OCI-LY7 (cell line): ENCODE results near the gene CDC42EP1.

Experiments used
- EZH2phosphoT487 ChIP-seq: fragments of 200-600 bp; sonication (generic); IDR thresholded peaks from 2 replicates; pipeline ENCODE4 v1.6.1; 2018; ENCODE audit warnings: low read depth, borderline replicate concordance, mild to moderate bottlenecking, mixed run types, antibody characterized with exemption, low read length, moderate library complexity, mixed read lengths
- TF ChIP-seq, protein P1 (sequence below): fragments of 200-600 bp; sonication (generic); conservative IDR thresholded peaks from 2 replicates; pipeline ENCODE4 v1.5.1; 2014; ENCODE audit warnings: mild to moderate bottlenecking, antibody characterized with exemption, low read length, moderate library complexity, mixed read lengths

GRCh38 chr22:37607935-37608476, 47.7 kb downstream of the CDC42EP1 start:
- TF ChIP-seq, protein P1, sequence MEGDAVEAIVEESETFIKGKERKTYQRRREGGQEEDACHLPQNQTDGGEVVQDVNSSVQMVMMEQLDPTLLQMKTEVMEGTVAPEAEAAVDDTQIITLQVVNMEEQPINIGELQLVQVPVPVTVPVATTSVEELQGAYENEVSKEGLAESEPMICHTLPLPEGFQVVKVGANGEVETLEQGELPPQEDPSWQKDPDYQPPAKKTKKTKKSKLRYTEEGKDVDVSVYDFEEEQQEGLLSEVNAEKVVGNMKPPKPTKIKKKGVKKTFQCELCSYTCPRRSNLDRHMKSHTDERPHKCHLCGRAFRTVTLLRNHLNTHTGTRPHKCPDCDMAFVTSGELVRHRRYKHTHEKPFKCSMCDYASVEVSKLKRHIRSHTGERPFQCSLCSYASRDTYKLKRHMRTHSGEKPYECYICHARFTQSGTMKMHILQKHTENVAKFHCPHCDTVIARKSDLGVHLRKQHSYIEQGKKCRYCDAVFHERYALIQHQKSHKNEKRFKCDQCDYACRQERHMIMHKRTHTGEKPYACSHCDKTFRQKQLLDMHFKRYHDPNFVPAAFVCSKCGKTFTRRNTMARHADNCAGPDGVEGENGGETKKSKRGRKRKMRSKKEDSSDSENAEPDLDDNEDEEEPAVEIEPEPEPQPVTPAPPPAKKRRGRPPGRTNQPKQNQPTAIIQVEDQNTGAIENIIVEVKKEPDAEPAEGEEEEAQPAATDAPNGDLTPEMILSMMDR: no peak
- TF ChIP-seq EZH2phosphoT487: no peak
